ENCODE results near the gene NKX6-2.
"Not testable (repeated sequence)": the region's sequence is repeated elsewhere in the genome, so short reads cannot be mapped to it uniquely, and the experiment has no call there.

Gene NKX6-2

DNA sequence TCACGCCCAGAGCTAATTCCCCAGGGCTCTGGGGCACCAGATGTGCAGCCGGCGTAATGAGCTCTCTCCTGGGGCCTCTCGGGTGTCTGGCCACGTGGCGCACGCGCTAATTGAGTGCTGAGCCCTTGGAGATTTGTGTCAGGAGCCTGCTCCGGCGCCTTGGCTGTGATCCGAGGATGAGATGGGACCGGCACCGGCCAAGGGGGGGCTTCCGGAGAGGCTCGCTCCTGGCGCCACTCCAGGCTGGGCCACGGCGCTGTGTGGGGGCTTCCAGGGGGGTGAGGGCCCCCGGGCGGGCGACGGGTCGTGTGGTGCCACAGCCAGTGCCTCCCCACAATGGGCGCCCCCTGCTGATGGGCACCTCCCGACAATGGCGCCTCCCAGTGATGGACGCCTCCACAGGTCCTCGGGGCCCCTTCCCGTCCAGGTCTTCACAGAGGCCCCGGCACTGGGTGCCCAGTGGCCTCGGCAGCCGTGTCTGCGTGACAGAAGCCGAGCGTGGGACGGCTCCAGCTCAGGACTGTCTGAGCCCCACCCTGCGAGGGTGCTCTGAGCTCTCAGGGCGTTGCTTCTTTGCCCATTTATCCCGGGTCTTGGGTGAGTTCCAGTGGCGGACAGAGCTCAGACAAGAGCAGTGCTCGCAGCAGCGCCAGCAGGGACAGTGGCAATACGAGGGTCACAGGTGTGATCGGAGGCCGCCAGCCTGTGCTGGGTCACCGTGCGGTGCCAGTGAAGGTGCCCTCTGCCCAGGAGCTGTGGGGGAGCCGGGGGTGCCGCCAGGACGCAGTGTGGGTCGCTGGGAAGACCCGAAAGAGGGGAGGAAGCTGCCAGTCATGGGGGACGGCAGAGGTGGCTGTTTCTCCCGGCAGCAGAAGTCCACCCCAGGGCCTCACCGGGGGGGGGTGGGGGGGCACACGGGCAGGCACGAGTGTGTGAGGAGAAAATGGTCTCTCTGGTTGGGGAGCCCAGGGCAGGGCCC is 8.2 kb upstream of the NKX6-2 start:
- FAIRE-seq = no peak

DNA sequence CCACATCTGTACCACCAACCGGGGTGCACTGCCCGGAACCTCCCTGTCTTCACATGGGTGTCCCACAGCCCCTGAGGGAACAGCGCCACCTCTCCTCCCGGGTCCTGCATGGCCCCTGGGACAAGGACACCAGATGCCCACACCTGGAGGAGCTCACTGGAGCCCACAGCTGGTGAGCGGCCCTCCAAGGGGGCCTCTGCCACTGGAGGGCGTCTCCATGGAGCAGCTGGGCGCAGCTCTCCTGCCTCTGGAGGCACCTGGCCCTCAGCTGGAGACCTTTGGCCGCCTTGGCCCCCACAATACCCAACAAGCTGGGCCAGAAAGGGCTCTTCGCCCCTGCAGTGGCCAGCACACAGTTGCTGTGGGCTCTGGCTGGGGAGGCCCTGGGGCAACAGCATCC is 7.3 kb upstream of the NKX6-2 start:
- FAIRE-seq = no peak

DNA sequence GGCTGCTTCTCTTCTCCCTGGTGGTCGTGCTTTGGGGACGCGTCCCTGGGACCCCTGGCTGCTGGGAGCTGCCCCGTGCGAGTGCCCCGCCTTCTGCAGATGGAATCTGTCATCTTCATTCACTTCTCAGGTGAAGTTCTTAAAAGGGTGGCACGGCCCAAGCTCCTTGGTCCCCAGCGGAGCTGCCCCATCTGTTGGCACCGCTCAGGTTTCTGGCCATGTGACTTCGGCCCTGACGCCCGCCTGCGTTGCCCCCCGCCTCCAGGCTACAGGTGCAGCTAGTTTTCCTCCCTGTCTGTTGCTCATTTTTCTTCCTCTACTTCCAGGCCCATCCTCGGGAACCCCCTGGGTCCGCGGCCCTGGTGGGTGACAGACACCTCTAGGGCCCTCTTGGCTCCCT is 6.8 kb upstream of the NKX6-2 start:
- no peak for FAIRE-seq

DNA sequence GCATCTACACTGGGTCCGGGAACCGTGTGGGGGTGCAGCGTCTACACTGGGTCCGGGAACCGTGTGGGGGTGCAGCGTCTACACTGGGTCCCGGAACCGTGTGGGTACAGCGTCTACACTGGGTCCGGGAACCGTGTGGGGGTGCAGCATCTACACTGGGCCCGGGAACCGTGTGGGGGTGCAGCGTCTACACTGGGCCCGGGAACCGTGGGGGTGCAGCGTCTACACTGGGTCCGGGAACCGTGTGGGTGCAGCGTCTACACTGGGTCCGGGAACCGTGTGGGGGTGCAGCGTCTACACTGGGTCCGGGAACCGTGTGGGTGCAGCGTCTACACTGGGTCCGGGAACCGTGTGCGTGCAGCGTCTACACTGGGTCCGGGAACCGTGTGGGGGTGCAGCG is 6.2 kb upstream of the NKX6-2 start:
- not testable (repeated sequence) for FAIRE-seq

DNA sequence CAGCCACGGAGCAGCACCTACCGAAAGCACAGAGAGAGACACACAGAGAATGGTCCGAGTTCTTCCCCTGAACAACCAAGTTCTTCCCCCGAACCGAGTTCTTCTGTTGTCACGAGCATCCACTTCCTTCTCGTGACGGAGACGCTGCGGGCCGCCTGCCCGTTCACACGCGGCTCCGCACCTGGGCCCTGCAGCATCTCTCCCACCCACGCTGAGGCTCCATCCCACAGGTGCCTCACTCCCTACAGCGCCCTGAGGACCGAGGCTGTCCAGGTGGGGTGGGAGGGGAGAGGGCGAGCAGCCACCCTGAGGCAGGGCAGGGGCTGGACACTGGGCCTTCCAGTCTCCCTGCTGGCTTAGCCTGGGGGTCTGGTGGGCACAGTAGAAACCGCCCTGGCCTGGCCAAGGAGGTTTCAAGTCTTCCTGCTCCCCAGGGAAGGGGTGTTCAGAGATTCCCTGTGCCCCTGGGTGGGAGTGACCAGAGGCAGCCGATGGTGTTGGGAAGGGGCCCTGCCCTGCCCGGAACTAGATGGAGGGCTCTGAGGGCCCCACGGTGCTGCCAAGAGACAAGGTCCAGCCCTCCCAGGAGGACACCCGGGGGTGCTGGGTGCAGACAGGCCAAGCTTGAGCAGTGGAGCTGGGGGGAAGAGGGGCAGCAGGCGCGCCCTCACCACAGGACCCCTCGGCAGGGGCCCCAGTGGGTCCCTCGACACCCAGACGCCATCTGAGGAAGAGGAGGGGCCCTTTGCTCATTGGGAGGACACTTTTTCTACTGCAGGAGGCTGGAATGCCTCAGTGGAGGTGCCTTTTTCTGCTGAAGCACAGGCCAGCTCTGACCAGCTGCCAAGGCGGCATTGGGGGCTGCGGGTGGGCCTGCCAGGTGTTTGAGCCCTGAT is 5.2 kb upstream of the NKX6-2 start:
- no peak for FAIRE-seq

DNA sequence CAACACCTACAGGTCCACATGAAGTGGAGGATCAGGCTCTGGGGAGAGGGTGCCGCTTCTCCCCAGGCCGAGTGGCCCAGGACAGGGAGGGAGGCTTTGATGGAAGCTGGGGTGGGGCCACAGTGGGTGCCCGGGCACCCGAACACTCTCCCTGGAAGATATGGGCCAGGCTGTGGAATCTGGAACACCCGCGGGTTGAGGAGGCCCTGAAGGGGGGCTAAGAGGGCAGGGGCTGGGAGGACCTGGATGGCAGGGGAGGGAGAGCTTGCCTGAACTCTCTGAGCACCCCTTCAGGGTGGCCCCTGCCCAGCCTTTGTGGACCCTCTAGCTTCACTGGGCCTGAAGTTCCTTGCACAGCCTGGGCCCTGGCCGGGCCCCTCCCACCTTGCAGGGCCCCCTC is 4.5 kb upstream of the NKX6-2 start:
- FAIRE-seq = no peak

DNA sequence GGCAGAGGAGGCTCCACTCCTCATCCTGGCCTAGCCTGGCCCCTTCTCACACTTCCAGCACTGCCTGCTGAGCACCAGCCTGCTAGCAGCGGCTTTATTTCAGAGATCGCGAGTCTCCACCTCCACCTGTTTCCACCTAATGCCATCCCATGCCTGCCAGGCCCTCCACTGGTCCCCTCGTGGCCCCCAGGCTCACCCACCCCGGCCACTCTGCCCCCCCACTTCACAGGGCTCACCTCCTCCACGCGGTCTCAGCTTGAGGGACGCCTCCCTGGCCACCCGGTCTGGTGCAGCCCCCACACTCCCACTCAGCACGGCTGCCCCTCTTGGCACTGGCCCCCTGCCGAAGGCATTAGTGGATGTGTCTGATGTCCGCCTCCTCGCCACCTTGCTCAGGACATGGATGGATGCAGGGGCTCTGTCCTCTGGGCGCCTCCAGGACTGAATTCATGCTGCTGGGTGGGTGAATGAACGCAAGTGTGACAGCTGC is 3.8 kb upstream of the NKX6-2 start:
- no peak for FAIRE-seq

DNA sequence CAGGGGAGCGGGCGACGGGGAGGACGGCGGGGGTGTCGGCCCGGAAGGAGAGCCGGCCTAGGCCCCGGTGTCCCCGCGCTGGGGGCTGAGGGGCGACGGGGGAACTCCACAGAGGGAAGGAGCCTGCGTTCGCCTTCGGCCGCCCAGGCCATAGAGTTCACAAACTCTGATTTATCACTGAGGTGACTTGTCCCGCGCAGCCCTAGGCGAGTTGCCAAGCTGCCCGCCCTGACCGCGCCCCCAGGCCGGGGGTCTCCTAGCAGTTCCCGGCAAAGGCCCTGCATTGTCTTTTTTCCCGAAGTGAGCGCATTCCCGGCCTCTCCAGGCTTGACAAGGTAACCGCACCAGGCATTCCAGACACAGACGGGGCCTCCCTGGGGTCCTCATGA is 2.9 kb upstream of the NKX6-2 start:
- FAIRE-seq = no peak

DNA sequence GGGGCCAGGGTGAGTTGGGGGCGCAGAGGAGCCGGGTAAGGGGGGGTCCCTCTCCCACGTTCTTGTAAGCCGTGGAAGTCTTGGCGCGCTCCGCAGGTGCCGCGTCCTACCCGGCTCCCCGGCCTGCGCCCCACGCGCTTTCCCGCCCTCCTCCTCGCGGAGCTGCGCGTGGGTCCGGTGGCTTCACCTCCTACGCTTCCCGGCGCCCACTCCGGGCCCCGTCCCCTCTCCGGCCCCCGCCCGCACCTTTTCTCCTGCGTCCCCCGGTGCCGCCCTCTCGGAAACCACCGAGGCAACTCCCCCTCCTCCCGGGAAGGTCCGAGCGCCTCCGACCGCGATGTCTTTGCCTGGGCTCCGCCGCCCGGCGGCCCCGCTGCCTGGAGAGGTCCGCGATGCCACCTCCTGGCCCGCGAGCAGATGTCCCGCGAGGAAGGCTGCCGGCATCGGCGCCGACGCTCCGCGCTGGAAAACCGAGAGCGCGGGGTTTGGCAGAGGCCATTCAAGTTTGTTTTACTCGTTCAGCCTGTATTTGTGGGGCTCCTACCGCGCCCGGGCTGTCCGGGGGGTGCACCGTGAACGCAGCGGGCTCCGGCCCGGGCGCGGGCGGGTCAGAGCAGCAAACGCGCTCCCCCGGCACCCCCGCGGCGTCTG is 2.4 kb upstream of the NKX6-2 start:
- FAIRE-seq = no peak

DNA sequence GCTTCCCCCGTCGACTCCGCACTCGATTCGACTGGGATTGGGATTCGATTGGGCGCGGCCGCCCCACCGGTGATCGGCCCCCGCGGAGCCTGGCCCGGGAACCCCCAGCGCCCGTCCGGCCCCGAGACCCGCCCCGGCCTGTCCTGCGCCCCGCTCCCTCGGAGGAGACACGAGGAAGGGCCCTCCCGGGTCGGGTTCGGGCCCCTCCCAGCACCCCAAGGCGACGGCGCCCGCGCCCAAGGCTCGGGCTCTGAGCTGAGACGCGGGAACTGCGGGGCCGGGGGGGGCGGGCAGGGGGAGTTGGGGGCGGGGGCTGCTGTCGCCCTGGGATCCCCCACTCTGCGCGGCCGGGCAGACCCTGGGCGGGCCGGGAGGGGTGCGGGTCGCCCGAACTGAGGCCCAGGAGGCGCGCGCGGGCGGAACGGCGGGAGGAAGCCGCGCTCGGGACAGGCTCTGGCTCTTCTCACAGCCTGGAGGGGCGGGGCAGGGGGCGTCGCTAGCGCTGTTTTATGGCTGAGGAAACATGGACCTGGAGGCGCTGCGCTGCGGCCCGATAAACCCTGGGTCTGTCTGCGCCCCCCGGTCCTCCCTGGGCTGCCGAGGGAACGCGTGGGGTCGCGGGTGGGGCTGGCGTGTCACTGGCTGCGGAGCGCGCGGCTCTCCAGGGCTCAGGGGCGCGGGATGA is 1.7 kb upstream of the NKX6-2 start:
- FAIRE-seq = no peak

DNA sequence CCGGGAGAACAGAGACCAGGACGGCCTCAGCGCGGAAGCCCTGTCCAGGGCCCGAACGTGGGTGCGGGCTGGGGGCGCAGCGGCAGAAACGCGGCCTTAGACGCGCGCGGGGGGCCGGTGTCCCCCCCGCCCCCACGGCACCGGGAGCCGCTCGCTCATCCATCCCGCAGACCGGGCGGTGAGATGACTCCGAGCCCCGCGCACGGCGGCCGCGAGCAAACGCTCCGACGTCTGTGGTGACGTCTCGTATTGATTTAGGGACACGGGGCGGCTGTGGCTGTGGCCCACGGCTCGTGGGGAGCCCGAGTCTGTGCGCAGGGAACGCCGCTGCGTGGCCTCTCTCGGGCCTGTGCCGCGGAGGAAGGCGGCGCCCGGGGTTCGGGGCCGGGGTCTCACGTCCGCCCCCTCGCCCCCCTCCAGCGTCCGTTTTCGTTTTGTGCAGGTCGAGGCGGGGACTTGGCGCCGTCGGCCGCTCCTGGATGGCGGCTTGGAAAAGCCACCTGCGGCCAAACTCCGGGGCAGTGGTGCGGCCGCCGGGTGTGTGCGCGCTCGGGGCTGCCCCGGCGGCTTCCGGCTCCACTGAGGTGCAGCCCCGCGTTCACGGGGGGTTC is 1.0 kb upstream of the NKX6-2 start:
- no peak for FAIRE-seq

DNA sequence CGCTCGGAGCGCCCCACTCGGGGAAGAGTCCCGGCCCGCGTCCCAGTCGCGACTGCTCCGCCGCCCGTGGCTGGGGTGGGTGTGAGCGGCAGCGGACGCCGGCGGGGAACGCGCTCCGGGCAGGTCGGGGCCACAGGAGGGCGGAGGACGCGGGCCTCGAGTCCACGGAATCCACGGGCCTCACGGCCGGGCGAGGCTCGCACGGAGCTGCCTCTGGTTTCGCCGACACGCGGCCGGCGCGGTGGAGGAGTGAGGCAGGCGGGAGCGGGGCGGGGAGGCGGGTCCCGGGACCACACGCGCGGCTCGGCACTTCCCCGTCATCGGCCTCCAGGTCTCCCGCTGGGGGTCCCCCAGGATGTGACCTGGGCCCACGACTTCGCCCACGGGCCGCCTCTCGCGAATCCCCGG is 533 bp upstream of the NKX6-2 start:
- no peak for FAIRE-seq

DNA sequence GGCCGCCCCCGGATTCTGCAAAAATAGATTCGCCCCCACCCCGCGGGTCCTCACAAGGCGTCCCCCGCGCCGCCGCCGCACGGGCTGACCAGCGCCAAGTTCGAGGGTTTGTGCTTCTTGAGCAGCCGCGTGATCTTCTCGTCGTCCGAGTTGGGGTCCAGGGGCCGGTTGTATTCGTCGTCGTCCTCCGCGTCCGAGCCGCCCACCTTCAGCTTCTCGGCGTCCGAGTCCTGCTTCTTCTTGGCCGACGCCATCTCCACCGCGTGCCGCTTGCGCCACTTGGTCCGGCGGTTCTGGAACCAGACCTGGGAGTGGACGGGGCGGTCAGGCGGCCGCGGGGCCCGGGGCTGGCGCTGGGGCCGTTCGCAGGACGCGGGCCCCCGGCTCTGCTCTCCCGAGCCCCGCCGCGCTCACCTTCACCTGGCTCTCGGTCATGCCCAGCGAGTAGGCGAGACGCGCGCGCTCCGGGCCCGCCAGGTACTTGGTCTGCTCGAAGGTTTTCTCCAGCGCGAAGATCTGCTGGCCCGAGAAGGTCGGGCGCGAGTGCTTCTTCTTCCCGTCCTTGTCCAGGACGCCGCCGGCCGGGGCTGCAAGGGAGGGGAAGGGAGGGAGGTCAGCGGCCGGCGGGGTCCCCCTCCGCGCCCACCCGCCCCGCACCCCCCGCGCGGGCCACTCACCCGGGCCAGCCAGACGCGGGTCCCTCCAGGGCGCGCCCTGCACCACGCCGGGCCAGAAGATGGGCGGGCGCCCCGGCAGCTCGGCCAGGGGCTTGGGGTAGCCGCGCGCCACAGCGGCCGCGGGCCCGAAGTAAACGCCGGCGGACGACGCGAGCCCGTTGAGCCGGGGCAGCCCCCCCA is 853 bp downstream of the NKX6-2 start:
- FAIRE-seq = no peak

DNA sequence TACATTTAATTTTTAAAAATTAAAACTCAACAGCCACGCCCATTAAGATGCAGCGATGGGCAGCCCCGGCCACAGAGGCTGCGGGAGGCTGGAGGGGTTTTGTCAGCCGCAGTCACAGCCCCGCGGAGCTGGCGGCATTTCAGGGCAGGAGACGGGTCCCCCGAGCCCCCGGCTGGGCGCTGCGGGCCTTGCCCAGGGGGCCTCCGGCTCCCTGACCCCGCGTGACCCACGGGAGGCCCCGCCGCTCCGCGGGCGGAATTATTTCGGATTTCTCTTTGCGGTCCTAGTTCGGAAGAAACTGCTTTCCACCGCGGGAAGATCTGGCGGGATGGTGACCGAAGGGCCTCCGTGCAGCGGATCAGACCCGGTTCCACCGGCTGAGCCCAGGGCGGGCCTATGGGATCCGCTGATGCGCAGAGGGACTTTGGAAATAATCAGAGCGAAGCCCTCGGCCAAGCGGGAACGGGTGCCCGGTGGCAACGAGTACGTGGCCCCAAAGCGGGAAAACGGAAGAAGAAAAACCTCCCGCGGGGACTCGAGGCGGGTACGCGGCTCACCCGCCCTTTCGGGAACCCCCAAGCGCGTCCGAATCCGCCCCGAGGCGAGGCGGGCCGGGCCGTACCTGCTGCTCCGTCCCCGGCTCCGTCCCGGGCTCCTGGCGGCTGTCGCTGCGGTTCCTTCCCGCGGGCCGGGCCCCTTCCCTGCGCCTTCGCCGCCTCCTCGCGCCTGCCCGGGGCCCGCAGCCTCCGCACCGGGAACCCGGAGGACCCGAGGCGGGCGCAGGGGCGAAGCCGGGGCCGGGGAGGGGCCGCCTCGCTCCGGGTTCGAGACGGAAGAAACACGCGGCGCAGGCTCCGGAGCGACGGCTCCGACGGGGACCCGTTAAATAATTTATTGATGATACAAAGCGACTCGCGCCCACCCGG is 1.7 kb downstream of the NKX6-2 start:
- no peak for FAIRE-seq

DNA sequence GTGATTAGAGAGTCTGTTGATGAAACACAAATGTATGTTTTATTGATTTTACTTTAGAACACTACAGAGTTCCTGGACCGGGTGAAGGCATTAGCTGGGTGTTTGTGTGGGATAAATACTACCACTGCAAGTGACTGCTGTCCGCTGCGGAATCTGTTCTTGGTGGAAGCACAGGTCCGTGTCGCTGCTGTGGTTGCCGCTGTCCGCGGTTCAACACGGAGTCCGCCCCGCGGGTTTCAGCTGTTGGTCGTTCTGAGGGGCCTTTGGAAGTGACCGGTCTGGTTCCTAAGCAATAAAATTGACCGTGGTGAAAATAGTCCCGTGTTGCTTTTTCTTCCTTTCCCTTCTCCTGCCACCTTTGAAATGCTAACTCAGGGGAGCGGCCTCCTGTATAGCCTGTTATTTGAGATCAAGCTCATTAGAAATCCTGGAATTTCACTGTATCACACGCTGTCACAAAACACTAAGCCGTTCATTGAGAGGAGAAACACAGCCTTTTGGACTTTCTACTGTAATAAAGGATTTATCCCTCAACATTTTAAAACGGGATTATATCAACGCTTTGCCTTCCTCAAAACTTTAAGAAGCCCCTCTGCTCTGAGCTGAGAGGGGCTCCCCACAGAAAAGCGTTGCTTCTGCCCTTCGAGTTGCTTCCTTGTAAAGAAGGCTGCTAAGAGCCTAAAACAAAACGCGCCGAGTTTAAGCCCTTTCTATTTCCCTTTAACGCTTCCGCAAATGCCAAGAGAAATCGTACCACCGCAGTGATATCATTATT is 2.6 kb downstream of the NKX6-2 start:
- no peak for FAIRE-seq

DNA sequence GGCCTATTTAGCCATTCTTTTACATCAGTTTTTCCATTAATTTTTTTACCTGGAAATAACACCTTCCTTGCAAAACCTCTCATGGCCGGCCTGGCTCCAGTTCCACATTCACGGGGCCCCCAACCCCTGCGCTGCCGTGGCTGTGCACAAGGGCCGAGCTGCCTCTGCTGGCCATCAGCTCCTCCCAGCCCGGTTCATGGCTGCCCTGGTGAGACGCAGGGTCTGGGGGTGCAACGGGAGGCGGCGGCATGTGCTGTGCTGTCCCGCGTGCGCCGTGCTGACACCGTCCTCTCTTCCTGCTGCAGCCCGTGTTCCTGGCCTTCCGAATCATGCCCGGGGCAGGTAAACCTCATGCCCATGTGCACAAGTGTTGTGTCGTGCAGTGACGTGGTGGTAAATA is 4.4 kb downstream of the NKX6-2 start:
- FAIRE-seq = no peak

DNA sequence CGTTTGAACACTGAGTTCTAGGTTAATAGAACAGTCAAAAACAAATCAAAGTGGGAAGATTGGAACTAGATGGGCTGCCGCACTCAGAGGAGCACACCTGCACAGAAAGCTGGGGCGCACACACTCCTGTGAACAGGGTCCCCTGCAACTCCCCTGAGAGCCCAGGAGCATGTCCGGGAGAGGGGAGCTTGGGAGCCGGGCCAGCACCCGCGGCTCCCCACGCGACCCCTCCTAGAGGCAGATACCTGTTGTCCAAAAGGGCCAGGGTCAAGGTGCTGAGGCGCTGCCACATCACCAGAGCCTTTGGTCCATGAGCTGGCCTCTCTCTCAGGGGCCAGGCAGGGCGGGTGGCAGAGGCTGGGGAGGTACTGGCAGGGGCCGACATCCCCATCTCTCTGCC is 5.6 kb downstream of the NKX6-2 start:
- FAIRE-seq = no peak

DNA sequence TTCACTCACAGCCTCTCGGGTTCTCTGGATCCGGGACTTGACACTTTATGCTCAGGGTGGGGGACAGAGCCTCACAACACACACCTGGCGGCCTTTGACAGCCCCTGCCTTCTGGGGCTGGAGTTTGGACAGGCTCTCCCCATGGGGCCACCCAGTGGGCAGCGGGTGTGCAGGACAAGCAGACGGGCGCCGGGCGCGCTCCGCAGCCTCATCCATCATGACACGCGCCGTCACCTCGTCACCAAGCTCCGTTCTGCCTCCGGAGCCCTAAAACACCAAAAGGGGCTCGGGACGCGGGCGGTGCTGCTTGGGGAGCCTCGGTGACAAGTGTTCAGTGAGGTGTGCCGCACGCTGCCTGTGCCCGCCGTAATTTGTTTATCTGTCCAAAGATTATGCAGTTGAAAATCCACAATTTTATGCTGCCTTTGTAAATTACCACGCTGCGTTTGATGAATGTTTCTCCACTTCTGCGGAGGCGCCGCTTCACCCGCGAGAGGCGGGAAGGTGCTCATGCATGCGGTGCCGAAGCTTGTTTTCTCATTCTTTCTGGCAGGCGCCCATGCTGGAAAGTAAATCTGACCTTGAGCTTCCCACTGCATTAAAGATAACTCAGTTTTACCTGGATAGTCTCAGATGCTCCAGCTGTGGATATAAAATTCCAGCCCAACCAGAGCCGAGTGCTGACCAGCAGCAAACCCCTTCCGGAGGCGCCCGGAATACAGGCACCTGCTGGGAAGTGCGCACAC is 6.2 kb downstream of the NKX6-2 start:
- FAIRE-seq = no peak
